HepG2 (cell line): ENCODE measurements around the gene MYLK. TPM values are rescaled to one million over a fixed set of nuclear protein-coding genes. Genes with fewer than 3 reads are reported as not detected.

ENCODE experiments used
- ATAC-seq: fragments of 200-7000 bp; cut with Tn5 transposase; 3 replicates; pipeline ENCODE4 v1.9.1; 2020; ENCODE audit warnings: mild to moderate bottlenecking, moderate library complexity
- BruUV-seq: library from RNA; stranded (reverse); fragments of 400-500 nt; replicated peaks from 2 replicates; lab custom pipeline; 2021; lab: Mats Ljungman, UMichigan
- CTCF ChIA-PET: fragments of 300-600 bp; formaldehyde crosslinking; extraction: SDS; loops from one replicate; lab custom pipeline; 2021; ENCODE audit warnings: low total read pairs, inconsistent platforms, low intra/inter-chr PET ratio; lab: Yijun Ruan, JAX
- POLR2A ChIA-PET: fragments of 350-600 bp; sonication (Branson Sonifier 250); formaldehyde crosslinking; loops from one replicate; lab custom pipeline; 2020; ENCODE audit warnings: antibody characterized with exemption, inconsistent platforms; lab: Yijun Ruan, JAX
- DNase-seq: peaks from one replicate; pipeline ENCODE4 v3.0.0-alpha.2; 2015; ENCODE audit warnings: low spot score
- FAIRE-seq: peaks from 3 replicates; lab custom pipeline; 2011; peaks lifted over from hg19 to GRCh38; lab: Jason Lieb, UNC
- H2AFZ ChIP-seq: one replicate; pipeline ENCODE4 v1.6.1; 2011; ENCODE audit warnings: low read length, inconsistent platforms
- H3K27ac ChIP-seq: fragments of 300-600 bp; 3 replicates; pipeline ENCODE4 v1.8.0; 2011; ENCODE audit warnings: mixed run types, mild to moderate bottlenecking, mixed read lengths, low read length, inconsistent platforms; ENCODE audit not compliant: insufficient read depth; ENCODE audit errors: extremely low read length
- H3K27me3 ChIP-seq, 2 experiments: fragments of 200-600 bp in 1 of 2; 2 replicates in 1 of 2; 3 replicates in 1 of 2; pipeline versions ENCODE4 v1.6.0 to v1.8.0; 2011; ENCODE audit warnings: low read length in 2 of 2, mild to moderate bottlenecking in 2 of 2, moderate library complexity in 2 of 2, inconsistent platforms in 1 of 2; ENCODE audit not compliant: insufficient read depth in 2 of 2, control insufficient read depth in 1 of 2
- H3K36me3 ChIP-seq, 2 experiments: fragments of 200-600 bp in 1 of 2; replicated peaks in 1 of 2; 2 replicates in 1 of 2; 3 replicates in 1 of 2; pipeline versions ENCODE4 v1.5.1 to v1.8.0; 2011; ENCODE audit warnings: low read length in 2 of 2, inconsistent platforms in 1 of 2; ENCODE audit not compliant: insufficient read depth in 2 of 2, control insufficient read depth in 1 of 2
- H3K4me1 ChIP-seq: 2 replicates; pipeline ENCODE4 v1.5.1; 2012; ENCODE audit warnings: low read length, inconsistent platforms; ENCODE audit not compliant: insufficient read depth
- H3K4me2 ChIP-seq: 2 replicates; pipeline ENCODE4 v1.6.0; 2011; ENCODE audit warnings: low read depth, low read length, inconsistent platforms
- H3K4me3 ChIP-seq, 3 experiments: fragments of 200-600 bp in 1 of 3; sonication (generic), shearing (Covaris generic) in 1 of 3; replicated peaks in 1 of 3; 2 replicates each; pipeline ENCODE4 v1.5.1; 2011 to 2016; ENCODE audit warnings: low read length in 3 of 3, inconsistent platforms in 2 of 3, low read depth in 2 of 3, mild to moderate bottlenecking in 2 of 3, control low read depth in 1 of 3, mixed read lengths in 1 of 3; ENCODE audit not compliant: insufficient read depth in 1 of 3
- H3K79me2 ChIP-seq: one replicate; pipeline ENCODE4 v1.6.1; 2011; ENCODE audit warnings: low read length, inconsistent platforms; ENCODE audit not compliant: insufficient read depth
- H3K9ac ChIP-seq: 2 replicates; pipeline ENCODE4 v1.6.0; 2011; ENCODE audit warnings: mild to moderate bottlenecking, low read depth, low read length, inconsistent platforms; ENCODE audit not compliant: insufficient read depth
- H3K9me3 ChIP-seq: 2 replicates; pipeline ENCODE4 v1.5.1; 2012; ENCODE audit warnings: mild to moderate bottlenecking, low read length
- H4K20me1 ChIP-seq: 2 replicates; pipeline ENCODE4 v1.6.0; 2011; ENCODE audit warnings: inconsistent platforms, mild to moderate bottlenecking, low read length, moderate library complexity; ENCODE audit not compliant: insufficient read depth
- AHDC1 ChIP-seq: sonication (generic); formaldehyde crosslinking; IDR thresholded peaks from 2 replicates; pipeline ENCODE4 v1.5.1; 2020; ENCODE audit warnings: mild to moderate bottlenecking, missing genetic modification reagents, borderline replicate concordance
- AKAP8 ChIP-seq: sonication (generic); formaldehyde crosslinking; IDR thresholded peaks from 2 replicates; pipeline ENCODE4 v1.5.1; 2020; ENCODE audit warnings: mild to moderate bottlenecking, missing genetic modification reagents
- BATF2 ChIP-seq: sonication (generic); formaldehyde crosslinking; IDR thresholded peaks from 2 replicates; pipeline ENCODE4 v1.8.0; 2022; ENCODE audit warnings: mild to moderate bottlenecking, missing genetic modification reagents, moderate library complexity
- HMGXB4 ChIP-seq, 2 experiments: sonication (generic) in 1 of 2; formaldehyde crosslinking in 1 of 2; IDR thresholded peaks; 2 replicates each; pipeline versions ENCODE4 v1.4.0 to v1.6.1; 2018 to 2020; ENCODE audit warnings: missing genetic modification reagents in 2 of 2, borderline replicate concordance in 1 of 2, low read depth in 1 of 2, mild to moderate bottlenecking in 1 of 2, missing biosample characterization in 1 of 2
- HNF4A ChIP-seq: sonication (generic); formaldehyde crosslinking; IDR thresholded peaks from 2 replicates; pipeline ENCODE4 v1.4.0; 2020; ENCODE audit warnings: missing genetic modification reagents
- LBX2 ChIP-seq: sonication (generic); formaldehyde crosslinking; IDR thresholded peaks from 2 replicates; pipeline ENCODE4 v1.5.0; 2020; ENCODE audit warnings: missing genetic modification reagents, mild to moderate bottlenecking, borderline replicate concordance
- SPEN ChIP-seq: sonication (generic); formaldehyde crosslinking; IDR thresholded peaks from 2 replicates; pipeline ENCODE4 v1.5.1; 2020; ENCODE audit warnings: low read depth, mild to moderate bottlenecking, missing genetic modification reagents
- ZNF260 ChIP-seq: sonication (generic); formaldehyde crosslinking; IDR thresholded peaks from 2 replicates; pipeline ENCODE4 v1.4.0; 2020; ENCODE audit warnings: missing genetic modification reagents, low read depth, mild to moderate bottlenecking, borderline replicate concordance
- ZNF768 ChIP-seq: sonication (generic); formaldehyde crosslinking; IDR thresholded peaks from 2 replicates; pipeline ENCODE4 v1.4.0; 2020; ENCODE audit warnings: missing genetic modification reagents
- WGBS: methylation state at CpG from one replicate; pipeline ENCODE4 v1.1.6; 2017; ENCODE audit warnings: low lambda C conversion rate; 5-methylcytosine and 5-hydroxymethylcytosine counted together
- in situ Hi-C: cut with HindIII; loops from 2 replicates; pipeline ENCODE4 v1.10.0; 2017; ENCODE audit warnings: low pct_unique_long_range_greater_than_20kb; ENCODE audit not compliant: extremely low pct_ligation_motif_present
- intact Hi-C: fragments of 100-400 bp; cut with micrococcal nuclease; formaldehyde crosslinking; loops from one replicate; pipeline ENCODE4 v1.10.0; 2022; ENCODE audit not compliant: unreplicated experiment
- polyA plus RNA-seq, 8 experiments: library from polyadenylated mRNA; depleted of rRNA in 3 of 8; stranded (reverse) in 7 of 8; unstranded in 1 of 8; fragments of >200 nt; fragmentation: Illumina TruSeq in 4 of 8; extraction: Trizol in 4 of 8; gene quantifications; 2 replicates each; pipeline versions ENCODE4 v1.2.1 to v1.2.3, GENCODE V29; 2011 to 2016; ENCODE audit warnings: low read depth in 4 of 8, missing spikeins in 1 of 8, mixed read lengths in 1 of 8; ENCODE audit not compliant: insufficient read depth in 1 of 8
- total RNA-seq, 5 experiments: library from RNA; depleted of rRNA; stranded (reverse); fragments of >200 nt; fragmentation: Illumina TruSeq; extraction: Trizol; gene quantifications; 2 replicates each; pipeline ENCODE4 v1.2.3, GENCODE V29; 2016; ENCODE audit warnings: low read depth in 1 of 5

Gene MYLK
- total and polyA plus RNA-seq, 2 of the 13 experiments (the other 11 are each of a cell fraction or from before 2014, with no cell fraction given): 10.6 to 34.9 TPM

- no peak for DNase-seq
- in situ Hi-C loops: no loop called here
- H3K4me2 ChIP-seq: no peak overlapping the region
- no peaks in the 10 kb centered on the region for H3K36me3 ChIP-seq
- H2AFZ ChIP-seq: no peak overlapping the region
- BruUV-seq: no TSS peak
- TF ChIP-seq HNF4A (CRISPR knock-in tag) (no peak), AKAP8 (CRISPR knock-in tag) (no peak), HMGXB4 (CRISPR knock-in tag; IDR thresholded peaks at IDR 0.05; ENCODE audit: borderline replicate concordance in 1 of 2, low read depth in 1 of 2) (no peak), ZNF768 (CRISPR knock-in tag) (no peak), BATF2 (CRISPR knock-in tag) (no peak), AHDC1 (CRISPR knock-in tag) (no peak), ZNF260 (no peak), LBX2 (no peak), SPEN (CRISPR knock-in tag) (no peak)
- TF ChIP-seq, all 625 proteins: peak for 0
- 57% methylated on average over 1 of the region's 1 CpG for WGBS
- Histone ChIP-seq H3K9me3 (no peaks in the 10 kb centered on the region), H3K4me1 (no peaks in the 10 kb centered on the region), H3K79me2 (no peaks in the 10 kb centered on the region), H3K4me3 (no peak overlapping the region), H3K27me3 (no peaks in the 10 kb centered on the region; a peak in 2 of 5 replicates), H4K20me1 (no peaks in the 10 kb centered on the region), H3K27ac (no peak overlapping the region), H3K9ac (no peak overlapping the region)
- ChIA-PET CTCF (no interaction called here), POLR2A (no interaction called here)
- no peak for ATAC-seq
- intact Hi-C loops: no loop called here
- no peak for FAIRE-seq
Observed at GRCh38 chr3:123872621-123873020, 11.5 kb downstream of the MYLK start.
